HG02610 (cell line): Measurements from ENCODE around the gene MSANTD3.

Experiments used
- ATAC-seq: cut with Tn5 transposase; IDR thresholded peaks from one replicate; pipeline ENCODE4 v1.9.1; 2021; ENCODE audit warnings: mild to moderate bottlenecking, moderate library complexity; ENCODE audit not compliant: unreplicated experiment

The MSANTD3 gene

DNA sequence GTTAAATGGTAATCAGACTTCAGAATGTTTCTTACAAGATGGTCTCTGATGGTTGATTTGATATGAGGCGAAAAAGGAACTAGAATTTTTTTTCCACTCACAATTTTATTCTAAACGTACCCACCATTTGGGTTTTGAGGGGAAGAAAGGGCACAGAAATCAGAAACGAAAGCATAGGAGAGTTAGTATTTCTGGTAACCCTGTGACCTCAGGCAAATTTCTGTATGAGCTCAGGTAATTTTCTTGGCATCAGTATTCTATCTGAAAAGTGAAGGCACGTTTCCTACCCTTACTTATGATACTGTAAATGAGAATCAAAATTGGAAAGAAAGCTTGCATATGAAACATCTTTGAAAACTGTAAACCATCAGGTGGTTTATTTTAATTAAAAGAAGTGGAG, 72.5 kb downstream of the MSANTD3 start:
- no peak for ATAC-seq

DNA sequence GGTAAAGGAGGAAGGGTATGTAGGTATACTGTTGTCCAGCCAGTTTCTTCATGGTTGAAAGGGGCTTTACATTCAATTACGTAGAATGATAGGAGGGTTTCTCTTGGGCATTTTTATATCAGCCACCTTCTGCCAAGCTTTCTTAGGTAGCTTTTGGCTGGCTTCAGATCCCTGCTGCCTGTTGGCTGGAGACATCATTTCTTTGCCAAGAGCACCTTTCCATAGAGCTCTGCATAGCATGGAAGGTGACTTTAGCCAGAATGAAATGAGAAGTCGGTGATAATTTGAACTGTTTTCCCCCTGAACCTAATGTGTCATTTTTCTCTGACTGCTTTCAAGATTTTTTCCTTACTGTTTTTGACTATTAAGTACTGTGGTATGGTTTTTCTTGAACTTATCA, 72.9 kb downstream of the MSANTD3 start:
- ATAC-seq: no peak
